SK-N-SH treated with all-trans-retinoic acid at 6 μM for 48 hours (cell line): ENCODE results near the gene CPLX1.

ENCODE experiments used
- ATAC-seq: fragments of 200-7000 bp; cut with Tn5 transposase; 3 replicates; pipeline ENCODE4 v1.9.1; 2020; ENCODE audit warnings: mild to moderate bottlenecking, moderate library complexity
- ARNTL ChIP-seq: fragments of 450-650 bp; formaldehyde crosslinking; IDR thresholded peaks from 2 replicates; pipeline ENCODE4 v1.5.0; 2020; ENCODE audit warnings: low read depth, mild to moderate bottlenecking, moderate library complexity, borderline replicate concordance
- BACH2 ChIP-seq: fragments of 250-450 bp; sonication (Bioruptor Pico); IDR thresholded peaks from 2 replicates; pipeline ENCODE4 v1.9.0; 2021; ENCODE audit warnings: mild to moderate bottlenecking, borderline replicate concordance
- CSDC2 ChIP-seq: fragments of 250-450 bp; sonication (Bioruptor Pico); IDR thresholded peaks from 2 replicates; pipeline ENCODE4 v1.5.0; 2020; ENCODE audit warnings: mild to moderate bottlenecking, moderate library complexity
- CSRNP3 ChIP-seq: fragments of 250-450 bp; sonication (Bioruptor Pico); IDR thresholded peaks from 2 replicates; pipeline ENCODE4 v1.5.1; 2021; ENCODE audit warnings: mild to moderate bottlenecking, moderate library complexity
- ESRRG ChIP-seq: fragments of 250-450 bp; sonication (Bioruptor Pico); IDR thresholded peaks from 2 replicates; pipeline ENCODE4 v1.6.1; 2021; ENCODE audit warnings: mild to moderate bottlenecking
- GLIS3 ChIP-seq: fragments of 250-450 bp; sonication (Bioruptor Pico); IDR thresholded peaks from 2 replicates; pipeline ENCODE4 v1.5.0; 2020; ENCODE audit warnings: mild to moderate bottlenecking, moderate library complexity
- OSR1 ChIP-seq: fragments of 250-450 bp; sonication (Bioruptor Pico); IDR thresholded peaks from 2 replicates; pipeline ENCODE4 v1.8.0; 2022; ENCODE audit warnings: moderate library complexity, mild to moderate bottlenecking, inconsistent platforms
- PPARA ChIP-seq: fragments of 250-450 bp; sonication (Bioruptor Pico); IDR thresholded peaks from 2 replicates; pipeline ENCODE4 v1.5.0; 2020; ENCODE audit warnings: mild to moderate bottlenecking, borderline replicate concordance
- RARB ChIP-seq: fragments of 250-450 bp; sonication (Bioruptor Pico); IDR thresholded peaks from 2 replicates; pipeline ENCODE4 v1.8.0; 2021; ENCODE audit warnings: mild to moderate bottlenecking, moderate library complexity
- SNAI2 ChIP-seq: fragments of 250-450 bp; sonication (Bioruptor Pico); IDR thresholded peaks from 2 replicates; pipeline ENCODE4 v1.5.0; 2020; ENCODE audit warnings: mild to moderate bottlenecking, moderate library complexity
- TCF4 ChIP-seq: fragments of 250-450 bp; sonication (Bioruptor Pico); IDR thresholded peaks from 2 replicates; pipeline ENCODE4 v1.8.0; 2021; ENCODE audit warnings: mild to moderate bottlenecking, moderate library complexity, borderline replicate concordance
- TOX ChIP-seq: fragments of 250-450 bp; sonication (Bioruptor Pico); IDR thresholded peaks from 2 replicates; pipeline ENCODE4 v1.8.0; 2021; ENCODE audit warnings: mild to moderate bottlenecking, moderate library complexity, borderline replicate concordance
- TSHZ2 ChIP-seq: fragments of 250-450 bp; sonication (Bioruptor Pico); IDR thresholded peaks from 2 replicates; pipeline ENCODE4 v1.5.0; 2020; ENCODE audit warnings: mild to moderate bottlenecking, moderate library complexity
- ZC3H10 ChIP-seq: fragments of 250-450 bp; sonication (Bioruptor Pico); IDR thresholded peaks from 2 replicates; pipeline ENCODE4 v1.5.1; 2021; ENCODE audit warnings: mild to moderate bottlenecking, moderate library complexity
- ZFP3 ChIP-seq: fragments of 250-450 bp; sonication (Bioruptor Pico); IDR thresholded peaks from 2 replicates; pipeline ENCODE4 v1.5.0; 2020; ENCODE audit warnings: mild to moderate bottlenecking, moderate library complexity
- ZFP30 ChIP-seq: fragments of 450-650 bp; formaldehyde crosslinking; IDR thresholded peaks from 2 replicates; pipeline ENCODE4 v1.5.0; 2022; ENCODE audit warnings: mild to moderate bottlenecking, moderate library complexity
- ZNF565 ChIP-seq: fragments of 450-650 bp; formaldehyde crosslinking; conservative IDR thresholded peaks from 2 replicates; pipeline ENCODE4 v1.5.0; 2020; ENCODE audit warnings: low read depth, mild to moderate bottlenecking, moderate library complexity
- ZNF8 ChIP-seq: fragments of 450-650 bp; formaldehyde crosslinking; IDR thresholded peaks from 2 replicates; pipeline ENCODE4 v1.5.0; 2020; ENCODE audit warnings: mild to moderate bottlenecking, moderate library complexity
- TF ChIP-seq, protein P1 (sequence below): fragments of 250-450 bp; sonication (Bioruptor Pico); IDR thresholded peaks from 2 replicates; pipeline ENCODE4 v1.8.0; 2020; ENCODE audit warnings: mild to moderate bottlenecking, moderate library complexity, borderline replicate concordance
- TF ChIP-seq, protein P2 (sequence below): fragments of 250-450 bp; sonication (Bioruptor Pico); IDR thresholded peaks from 2 replicates; pipeline ENCODE4 v1.8.0; 2021; ENCODE audit warnings: low read depth, mild to moderate bottlenecking, moderate library complexity, borderline replicate concordance
- TF ChIP-seq, protein P3 (sequence below): fragments of 250-450 bp; sonication (Bioruptor Pico); IDR thresholded peaks from 2 replicates; pipeline ENCODE4 v1.5.1; 2020; ENCODE audit warnings: low read depth, mild to moderate bottlenecking, moderate library complexity

The CPLX1 gene

GRCh38 chr4:825971-826330, at the start of gene CPLX1:
TSS of gene CPLX1 (minus strand) at chr4:826129. CDS start at chr4:824522, 1,607 bp downstream.
- TF ChIP-seq, protein P1, sequence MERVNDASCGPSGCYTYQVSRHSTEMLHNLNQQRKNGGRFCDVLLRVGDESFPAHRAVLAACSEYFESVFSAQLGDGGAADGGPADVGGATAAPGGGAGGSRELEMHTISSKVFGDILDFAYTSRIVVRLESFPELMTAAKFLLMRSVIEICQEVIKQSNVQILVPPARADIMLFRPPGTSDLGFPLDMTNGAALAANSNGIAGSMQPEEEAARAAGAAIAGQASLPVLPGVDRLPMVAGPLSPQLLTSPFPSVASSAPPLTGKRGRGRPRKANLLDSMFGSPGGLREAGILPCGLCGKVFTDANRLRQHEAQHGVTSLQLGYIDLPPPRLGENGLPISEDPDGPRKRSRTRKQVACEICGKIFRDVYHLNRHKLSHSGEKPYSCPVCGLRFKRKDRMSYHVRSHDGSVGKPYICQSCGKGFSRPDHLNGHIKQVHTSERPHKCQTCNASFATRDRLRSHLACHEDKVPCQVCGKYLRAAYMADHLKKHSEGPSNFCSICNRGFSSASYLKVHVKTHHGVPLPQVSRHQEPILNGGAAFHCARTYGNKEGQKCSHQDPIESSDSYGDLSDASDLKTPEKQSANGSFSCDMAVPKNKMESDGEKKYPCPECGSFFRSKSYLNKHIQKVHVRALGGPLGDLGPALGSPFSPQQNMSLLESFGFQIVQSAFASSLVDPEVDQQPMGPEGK (CRISPR knock-in tag) = no peak
- TF ChIP-seq PPARA (CRISPR knock-in tag) = no peak
- TF ChIP-seq BACH2 = no peak
- no peak for TF ChIP-seq RARB
- no peak for TF ChIP-seq ZNF565
- no peak for TF ChIP-seq ZC3H10
- TF ChIP-seq, protein P2, sequence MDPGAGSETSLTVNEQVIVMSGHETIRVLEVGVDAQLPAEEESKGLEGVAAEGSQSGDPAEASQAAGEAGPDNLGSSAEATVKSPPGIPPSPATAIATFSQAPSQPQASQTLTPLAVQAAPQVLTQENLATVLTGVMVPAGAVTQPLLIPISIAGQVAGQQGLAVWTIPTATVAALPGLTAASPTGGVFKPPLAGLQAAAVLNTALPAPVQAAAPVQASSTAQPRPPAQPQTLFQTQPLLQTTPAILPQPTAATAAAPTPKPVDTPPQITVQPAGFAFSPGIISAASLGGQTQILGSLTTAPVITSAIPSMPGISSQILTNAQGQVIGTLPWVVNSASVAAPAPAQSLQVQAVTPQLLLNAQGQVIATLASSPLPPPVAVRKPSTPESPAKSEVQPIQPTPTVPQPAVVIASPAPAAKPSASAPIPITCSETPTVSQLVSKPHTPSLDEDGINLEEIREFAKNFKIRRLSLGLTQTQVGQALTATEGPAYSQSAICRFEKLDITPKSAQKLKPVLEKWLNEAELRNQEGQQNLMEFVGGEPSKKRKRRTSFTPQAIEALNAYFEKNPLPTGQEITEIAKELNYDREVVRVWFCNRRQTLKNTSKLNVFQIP (CRISPR knock-in tag) = no peak
- no peak for TF ChIP-seq SNAI2 (CRISPR knock-in tag)
- TF ChIP-seq TSHZ2 (CRISPR knock-in tag) = no peak
- TF ChIP-seq OSR1 (CRISPR knock-in tag) = no peak
- no peak for TF ChIP-seq ESRRG (CRISPR knock-in tag)
- TF ChIP-seq TCF4 (CRISPR knock-in tag) = no peak
- no peak for TF ChIP-seq TOX (CRISPR knock-in tag)
- TF ChIP-seq, protein P3, sequence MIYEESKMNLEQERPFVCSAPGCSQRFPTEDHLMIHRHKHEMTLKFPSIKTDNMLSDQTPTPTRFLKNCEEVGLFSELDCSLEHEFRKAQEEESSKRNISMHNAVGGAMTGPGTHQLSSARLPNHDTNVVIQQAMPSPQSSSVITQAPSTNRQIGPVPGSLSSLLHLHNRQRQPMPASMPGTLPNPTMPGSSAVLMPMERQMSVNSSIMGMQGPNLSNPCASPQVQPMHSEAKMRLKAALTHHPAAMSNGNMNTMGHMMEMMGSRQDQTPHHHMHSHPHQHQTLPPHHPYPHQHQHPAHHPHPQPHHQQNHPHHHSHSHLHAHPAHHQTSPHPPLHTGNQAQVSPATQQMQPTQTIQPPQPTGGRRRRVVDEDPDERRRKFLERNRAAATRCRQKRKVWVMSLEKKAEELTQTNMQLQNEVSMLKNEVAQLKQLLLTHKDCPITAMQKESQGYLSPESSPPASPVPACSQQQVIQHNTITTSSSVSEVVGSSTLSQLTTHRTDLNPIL (CRISPR knock-in tag) = no peak
- no peak for TF ChIP-seq CSDC2
- TF ChIP-seq ZFP3 (CRISPR knock-in tag) = no peak
- no peak for TF ChIP-seq GLIS3 (CRISPR knock-in tag)
- no peak for ATAC-seq

DNA sequence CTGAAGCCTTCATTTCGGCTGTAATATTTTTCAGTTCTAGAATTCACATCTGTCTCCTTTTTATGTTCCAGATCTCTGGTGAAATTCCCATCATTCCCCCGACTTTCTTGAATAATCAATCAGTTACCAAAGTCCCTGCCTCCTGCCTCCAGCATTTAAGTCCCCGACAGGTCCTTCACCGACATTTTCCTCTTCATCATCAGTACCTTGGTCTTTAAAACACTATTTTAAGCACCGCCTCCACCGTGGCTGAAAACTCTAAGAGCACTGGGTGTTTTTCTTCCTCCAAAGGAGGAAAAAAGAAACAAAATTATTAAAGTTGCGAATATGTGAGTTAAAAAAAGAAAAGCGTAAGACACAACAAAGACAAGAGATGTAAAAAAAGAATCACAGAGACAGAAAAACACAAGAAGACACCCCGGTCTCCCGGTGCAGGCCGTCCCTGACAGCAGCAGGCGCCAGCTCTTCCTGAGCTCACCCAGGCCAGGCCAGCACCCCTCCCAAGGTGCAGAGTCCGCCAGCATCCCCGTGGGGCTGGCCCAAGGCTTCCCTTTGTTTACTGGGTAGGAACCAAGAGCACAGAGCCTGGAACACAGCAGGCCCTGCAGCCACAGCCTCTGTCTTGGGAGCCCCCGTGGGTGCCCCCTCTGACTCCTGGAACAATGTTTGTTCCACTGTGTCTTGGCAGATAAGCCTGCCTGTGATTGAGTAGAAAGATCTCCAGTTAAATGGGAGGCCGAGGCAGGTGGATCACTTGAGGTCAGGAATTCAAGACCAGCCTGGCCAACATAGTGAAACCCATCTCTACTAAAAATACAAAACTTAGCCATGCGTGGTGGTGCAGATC, 49.3 kb upstream of the CPLX1 start:
- TF ChIP-seq BACH2 (no peak), ESRRG (CRISPR knock-in tag) (no peak), ZNF8 (no peak), ZFP3 (CRISPR knock-in tag) (no peak), ZFP30 (CRISPR knock-in tag) (no peak), RARB (no peak), CSRNP3 (CRISPR knock-in tag) (no peak), OSR1 (CRISPR knock-in tag) (no peak), SNAI2 (CRISPR knock-in tag) (no peak), ARNTL (CRISPR knock-in tag) (no peak)
- TF ChIP-seq, protein P3 (CRISPR knock-in tag) = no peak
- TF ChIP-seq, protein P1 (CRISPR knock-in tag) = no peak
- no peak for ATAC-seq
